ENCODE results near the gene PABPC1L.

- TF ChIP-seq REST (IDR thresholded peaks at IDR 0.05; ENCODE audit: low read depth) (no peak), EGR1 (IDR thresholded peaks at IDR 0.05; ENCODE audit: low read depth) (no peak), CTCF (IDR thresholded peaks at IDR 0.05 in 2 of 3, conservative IDR thresholded peaks at IDR 0.05 in 1 of 3; ENCODE audit: borderline replicate concordance in 1 of 3, insufficient read depth in 1 of 3, low read depth in 2 of 3, low read length in 2 of 3) (no peak), SP1 (IDR thresholded peaks at IDR 0.05; ENCODE audit: low read depth) (no peak), MAX (IDR thresholded peaks at IDR 0.05) (no peak), POLR2A (IDR thresholded peaks at IDR 0.05; ENCODE audit: borderline replicate concordance, extremely low read depth, insufficient read depth, insufficient read length) (no peak)
Observed at GRCh38 chr20:44861531-44862006, 48.3 kb upstream of the PABPC1L start.

Data from HCT116 (cell line).